WTC11 (cell line): Measurements from ENCODE around the gene ZNF507.

Source experiments
- CREM ChIP-seq: sonication (generic); formaldehyde crosslinking; IDR thresholded peaks from 2 replicates; pipeline ENCODE4 v1.8.1; 2022; ENCODE audit warnings: mild to moderate bottlenecking, missing genetic modification reagents, moderate library complexity
- CTCF ChIP-seq: fragments of 200-600 bp; IDR thresholded peaks from 2 replicates; pipeline ENCODE4 v1.8.0; 2022; ENCODE audit warnings: antibody characterized with exemption
- ETV6 ChIP-seq: sonication (generic); formaldehyde crosslinking; IDR thresholded peaks from 2 replicates; pipeline ENCODE4 v1.8.1; 2022; ENCODE audit warnings: mild to moderate bottlenecking, missing genetic modification reagents
- IRF2 ChIP-seq: sonication (generic); formaldehyde crosslinking; IDR thresholded peaks from 2 replicates; pipeline ENCODE4 v1.8.0; 2022; ENCODE audit warnings: low read depth, missing genetic modification reagents, borderline replicate concordance

- TF ChIP-seq CREM (CRISPR knock-in tag), result no peak
- no peak for TF ChIP-seq CTCF
- TF ChIP-seq ETV6 (CRISPR knock-in tag), result no peak
- no peak for TF ChIP-seq IRF2 (CRISPR knock-in tag)
Observed at GRCh38 chr19:32407004-32407992, 61.9 kb downstream of the ZNF507 start.
